Embryonic facial prominence (tissue), 1 donor: ENCODE results near the gene ZNF280C.
"Not testable (repeated sequence)": the region's sequence is repeated elsewhere in the genome, so short reads cannot be mapped to it uniquely, and the experiment has no call there.

Experiments used
- DNase-seq: peaks from one replicate; pipeline ENCODE4 v3.0.0-alpha.2; 2016; ENCODE audit errors: extremely low spot score

Gene ZNF280C, protein sequence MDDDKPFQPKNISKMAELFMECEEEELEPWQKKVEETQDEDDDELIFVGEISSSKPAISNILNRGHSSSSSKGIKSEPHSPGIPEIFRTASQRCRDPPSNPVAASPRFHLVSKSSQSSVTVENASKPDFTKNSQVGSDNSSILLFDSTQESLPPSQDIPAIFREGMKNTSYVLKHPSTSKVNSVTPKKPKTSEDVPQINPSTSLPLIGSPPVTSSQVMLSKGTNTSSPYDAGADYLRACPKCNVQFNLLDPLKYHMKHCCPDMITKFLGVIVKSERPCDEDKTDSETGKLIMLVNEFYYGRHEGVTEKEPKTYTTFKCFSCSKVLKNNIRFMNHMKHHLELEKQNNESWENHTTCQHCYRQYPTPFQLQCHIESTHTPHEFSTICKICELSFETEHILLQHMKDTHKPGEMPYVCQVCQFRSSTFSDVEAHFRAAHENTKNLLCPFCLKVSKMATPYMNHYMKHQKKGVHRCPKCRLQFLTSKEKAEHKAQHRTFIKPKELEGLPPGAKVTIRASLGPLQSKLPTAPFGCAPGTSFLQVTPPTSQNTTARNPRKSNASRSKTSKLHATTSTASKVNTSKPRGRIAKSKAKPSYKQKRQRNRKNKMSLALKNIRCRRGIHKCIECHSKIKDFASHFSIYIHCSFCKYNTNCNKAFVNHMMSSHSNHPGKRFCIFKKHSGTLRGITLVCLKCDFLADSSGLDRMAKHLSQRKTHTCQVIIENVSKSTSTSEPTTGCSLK

DNA sequence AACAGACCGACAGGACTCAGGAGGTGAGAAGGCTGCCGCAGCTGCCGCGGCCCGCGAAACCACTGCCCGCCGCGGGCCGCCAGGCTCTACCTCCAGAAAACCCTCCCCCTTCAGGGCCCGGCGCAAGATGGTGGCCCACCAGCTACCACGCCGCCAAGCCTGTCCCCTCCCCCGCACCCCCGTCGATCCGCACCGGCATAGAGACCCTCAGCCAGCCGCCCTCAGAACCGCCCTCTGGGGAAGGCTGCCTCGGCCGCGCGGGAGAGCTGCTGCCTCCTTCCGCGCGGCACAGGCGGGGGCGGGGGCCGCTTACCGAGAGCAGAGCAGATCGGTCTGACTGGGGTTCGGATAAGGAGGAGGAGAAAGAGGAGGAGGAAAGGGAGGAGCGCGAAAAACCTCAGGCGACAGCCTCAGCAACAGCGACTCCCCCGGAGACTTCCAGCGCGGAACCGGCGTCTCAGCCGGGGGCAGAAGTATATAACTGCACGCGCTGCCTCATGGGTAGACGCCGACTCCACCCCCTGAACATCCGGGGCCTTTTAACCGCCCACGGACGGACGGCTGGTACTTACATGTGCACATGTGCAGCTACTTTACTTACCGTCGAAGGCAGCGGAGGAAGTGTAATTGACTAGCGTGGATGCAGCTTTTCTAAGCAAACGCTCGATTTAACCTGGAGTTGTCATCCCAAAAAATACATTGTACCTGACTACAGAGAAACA, at the start of gene ZNF280C:
TSS of gene ZNF280C (minus strand) at position 451 of the 722 bp plus-strand sequence. CDS start 8,450 bp downstream, outside the sequence.
- peak; percentile 77 for DNase-seq

DNA sequence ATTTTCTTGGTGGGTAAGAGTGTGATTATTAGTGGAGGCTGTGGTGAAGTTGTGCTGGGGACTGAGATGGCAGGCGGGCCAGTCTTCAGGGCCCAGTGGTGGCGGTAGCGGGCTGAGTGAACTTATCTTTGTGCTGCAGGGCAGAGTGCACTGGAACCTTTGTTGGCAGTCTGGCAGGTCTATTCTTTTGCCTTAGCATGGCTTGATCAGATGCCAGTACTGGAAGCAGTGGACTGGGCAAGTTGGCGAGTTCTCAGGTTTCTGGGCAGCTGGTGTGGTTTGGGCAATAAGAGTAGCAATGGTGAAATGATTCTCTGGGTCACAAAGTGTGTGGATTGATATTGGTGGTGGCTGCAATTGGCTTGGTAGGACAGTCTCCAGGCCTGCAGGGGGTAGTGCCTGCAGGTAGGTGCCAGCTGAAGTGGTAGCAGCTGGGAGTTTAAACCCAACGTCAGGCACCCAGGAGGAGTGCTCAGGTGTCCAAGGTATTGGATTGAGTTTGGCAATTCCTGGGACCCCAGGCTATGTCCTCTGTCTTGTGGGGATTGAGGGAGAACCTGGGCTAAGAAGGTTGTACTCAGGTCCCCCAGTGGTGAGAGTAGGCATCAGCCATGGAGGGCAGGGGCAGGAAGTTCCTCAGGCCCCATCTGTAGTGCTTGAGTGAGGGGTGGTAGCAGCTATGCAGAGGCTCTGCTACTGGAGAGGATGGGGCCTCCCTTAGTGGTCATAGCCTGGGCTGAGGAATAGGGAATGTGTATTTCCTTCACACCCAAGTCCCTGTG, 36.1 kb upstream of the ZNF280C start:
- no peak for DNase-seq

DNA sequence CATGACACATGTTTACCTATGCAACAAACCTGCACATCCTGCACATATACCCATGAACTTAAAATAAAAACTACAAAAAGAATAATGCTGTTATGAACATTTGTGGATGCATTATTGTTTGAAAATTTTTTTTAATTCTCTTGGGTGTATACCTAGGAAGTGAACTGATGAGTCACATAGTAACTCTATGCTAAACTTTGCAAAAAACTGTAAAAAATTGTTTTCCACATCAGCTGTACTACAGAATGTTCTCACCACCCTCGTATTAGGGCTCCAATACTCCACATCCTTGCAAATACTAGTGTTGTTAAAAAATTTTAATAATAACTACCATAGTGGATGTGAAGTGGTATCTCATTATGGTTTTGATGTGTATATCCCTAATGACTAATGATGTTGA, 33.3 kb upstream of the ZNF280C start:
- DNase-seq: no peak

DNA sequence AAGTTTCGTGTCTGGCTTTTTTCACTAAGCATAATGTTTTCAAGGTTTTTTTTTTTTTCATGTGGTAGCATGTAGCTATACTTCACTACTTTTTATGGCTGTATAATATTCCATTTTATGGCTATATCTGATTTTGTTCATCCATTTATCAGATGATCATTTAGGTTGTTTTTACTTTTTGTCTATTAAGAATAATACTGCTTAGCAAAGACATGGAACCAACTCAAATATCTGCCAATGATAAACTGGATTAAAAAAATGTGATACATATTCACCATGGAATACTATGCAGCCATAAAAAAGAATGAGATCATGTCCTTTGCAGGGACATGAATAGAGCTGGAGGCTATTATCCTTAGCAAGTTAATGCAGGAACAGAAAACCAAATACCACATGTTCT, 32.7 kb upstream of the ZNF280C start:
- no peak for DNase-seq

DNA sequence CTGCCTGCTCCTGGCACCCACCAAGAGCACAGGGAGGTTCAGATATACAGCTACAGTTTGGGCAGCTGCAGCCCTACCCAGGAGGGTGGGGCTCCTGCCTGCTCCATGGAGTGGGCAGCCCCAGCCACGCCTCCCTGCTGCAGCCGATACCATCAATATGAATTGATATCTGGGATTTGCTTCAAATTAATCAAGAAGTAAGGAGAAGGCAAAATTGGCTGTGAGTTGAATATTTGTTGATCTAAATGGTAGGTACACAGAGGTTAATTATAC, 31.2 kb upstream of the ZNF280C start:
- DNase-seq: no peak

DNA sequence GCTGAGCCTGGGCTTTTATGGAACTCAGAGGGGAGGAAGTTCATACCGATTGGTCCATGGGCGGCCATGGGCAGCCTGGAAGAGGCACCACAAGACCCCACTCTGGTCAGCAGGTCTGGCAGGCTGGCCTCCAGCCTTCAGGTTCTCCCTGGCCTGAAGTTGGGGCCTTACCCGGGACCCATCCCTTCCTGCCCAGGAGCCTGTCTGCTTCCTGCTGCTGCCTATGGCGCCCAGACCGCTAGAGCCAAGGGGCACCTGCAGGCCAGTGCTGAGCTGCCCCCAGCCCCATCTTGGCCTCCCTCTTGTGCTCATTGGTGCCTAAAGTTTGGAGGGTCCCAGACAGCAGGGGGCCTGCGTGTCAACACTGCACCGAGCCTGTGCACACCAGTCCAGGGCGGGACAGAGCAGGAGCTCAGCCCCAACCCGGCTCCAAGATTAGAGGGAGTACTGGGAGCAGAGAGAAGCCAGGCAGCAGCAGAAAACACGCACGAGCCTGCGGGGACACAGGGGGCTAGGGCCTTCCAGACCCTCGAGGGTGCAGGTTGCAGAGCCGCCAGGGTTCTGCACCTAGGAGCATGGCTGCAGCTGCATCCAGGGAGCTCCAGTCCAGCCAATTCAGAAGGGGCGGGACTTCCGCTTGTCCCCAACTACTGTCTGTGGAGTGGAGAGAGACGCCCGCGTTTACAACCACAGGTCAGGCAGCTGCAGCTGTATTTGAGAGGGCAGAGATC, 30.7 kb upstream of the ZNF280C start:
- DNase-seq: no peak

DNA sequence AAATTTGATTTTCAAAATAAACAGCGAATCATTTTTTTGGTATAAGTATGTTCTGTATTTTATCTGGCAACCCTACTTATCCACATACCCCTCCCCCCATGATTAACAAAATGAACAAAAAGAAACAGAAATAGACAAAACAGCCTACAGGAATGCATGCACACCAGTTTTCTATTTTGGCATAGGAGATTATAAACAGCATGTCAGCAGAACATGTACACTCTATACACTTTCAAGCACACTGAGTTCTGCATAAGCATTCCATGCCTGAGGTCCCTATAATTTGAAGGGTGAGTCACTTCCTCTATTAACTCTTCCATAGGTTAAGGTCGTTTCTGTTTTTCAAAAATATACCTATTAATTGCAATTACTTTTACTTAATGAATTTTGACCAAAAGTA, 28.0 kb upstream of the ZNF280C start:
- no peak for DNase-seq

DNA sequence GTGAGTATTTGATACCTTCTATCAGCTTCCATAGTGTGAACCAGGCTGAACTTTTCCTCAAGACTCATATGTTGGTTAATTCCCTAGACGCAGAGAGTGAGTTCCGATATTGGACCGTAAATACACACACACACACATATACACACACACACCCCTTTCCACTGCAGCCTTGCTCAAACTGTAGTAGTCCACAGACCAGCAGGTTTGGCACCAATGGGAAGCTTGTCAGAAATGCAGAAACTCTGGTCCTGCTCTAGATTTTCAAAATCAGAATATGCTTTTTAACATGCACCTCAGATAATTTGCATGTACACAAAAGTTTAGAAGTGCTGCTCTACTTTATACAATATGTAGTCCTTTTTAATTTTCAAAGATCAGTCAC, 27.6 kb upstream of the ZNF280C start:
- no peak for DNase-seq

DNA sequence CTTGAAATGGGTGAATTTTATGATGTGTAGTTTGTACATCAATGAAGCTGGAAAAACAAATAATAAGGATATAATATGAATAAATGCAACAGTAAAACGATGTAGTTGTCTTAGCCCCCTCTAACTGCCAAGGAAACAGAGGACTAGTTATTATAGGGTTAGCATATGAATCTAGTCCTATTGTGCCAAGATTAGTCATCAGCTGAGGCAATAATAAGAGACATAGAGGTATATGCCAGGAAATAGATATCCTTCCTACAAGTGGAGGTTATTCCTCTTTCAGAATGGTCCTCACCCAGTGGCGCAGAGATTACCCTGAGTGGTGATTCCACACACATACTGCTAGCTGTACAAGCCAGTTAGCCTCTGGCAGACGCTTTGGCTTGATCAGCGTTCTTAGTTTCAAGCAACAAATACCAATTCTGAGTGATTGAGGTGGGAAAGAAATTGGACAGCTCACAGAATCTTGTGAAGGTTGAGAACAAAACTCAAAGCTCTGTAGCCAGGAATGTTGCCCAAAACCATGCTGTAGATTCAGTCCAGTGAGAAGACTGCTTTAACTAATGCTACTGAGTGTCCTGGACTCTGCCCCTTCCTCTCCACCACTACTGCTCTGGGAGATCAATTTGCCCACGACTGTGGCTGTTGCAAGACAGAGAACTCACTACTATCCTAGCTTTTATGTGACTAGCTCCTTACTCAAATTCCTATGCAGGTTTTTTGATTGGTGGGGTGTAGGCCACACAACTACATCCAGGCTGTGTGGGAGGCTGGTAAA, 27.0 kb upstream of the ZNF280C start:
- no peak for DNase-seq

DNA sequence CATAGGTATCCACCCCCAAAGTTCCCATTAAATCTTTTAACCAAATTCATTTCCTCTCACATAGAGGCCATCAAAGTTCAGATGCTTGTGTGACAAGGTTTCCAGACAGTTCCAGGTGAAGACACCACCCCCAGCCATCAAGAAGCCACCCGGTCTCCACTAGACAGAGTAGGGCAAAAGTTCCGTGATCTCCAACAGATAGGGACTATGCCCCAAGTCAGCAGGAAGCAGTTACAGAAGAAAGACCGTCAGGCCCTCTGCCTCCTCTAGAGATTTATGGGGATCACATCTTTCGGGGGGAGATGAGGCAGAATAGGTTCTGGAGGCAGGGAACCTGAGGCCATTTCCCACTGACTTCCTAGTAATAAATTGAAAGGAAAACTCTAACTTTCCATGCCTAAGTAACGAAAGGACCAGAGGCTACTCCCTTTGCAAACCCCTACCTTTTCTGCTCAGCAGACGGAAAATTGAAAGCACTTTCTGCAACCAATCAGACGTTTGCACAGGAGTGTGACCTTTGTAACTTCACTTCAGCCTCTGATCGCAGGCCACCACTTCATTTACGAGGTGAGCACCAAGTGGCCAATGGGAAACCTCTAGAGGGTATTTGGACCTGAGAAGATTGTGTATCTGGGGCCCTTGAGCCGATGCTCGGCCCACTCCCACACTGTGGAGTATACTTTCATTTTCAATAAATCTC, 18.5 kb upstream of the ZNF280C start:
- DNase-seq: no peak

DNA sequence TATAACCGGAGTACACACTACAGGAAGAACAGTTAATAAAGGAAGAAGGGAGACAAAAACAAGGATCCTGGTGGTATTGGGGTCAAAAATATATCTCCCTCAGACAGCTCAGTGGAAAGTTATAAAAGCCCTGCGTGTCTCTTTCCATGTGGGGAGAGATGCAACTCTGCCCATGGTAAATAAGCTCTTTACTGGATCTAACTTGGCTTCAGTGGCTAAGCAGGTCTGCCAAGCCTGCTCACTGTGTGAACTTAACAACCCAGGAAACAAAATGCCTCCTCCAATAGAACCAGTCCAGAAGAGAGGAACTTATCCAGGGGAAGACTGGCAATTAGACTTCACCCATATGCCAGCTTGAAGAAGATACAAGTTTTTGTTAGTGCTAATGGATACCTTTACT, 17.0 kb upstream of the ZNF280C start:
- DNase-seq: no peak

DNA sequence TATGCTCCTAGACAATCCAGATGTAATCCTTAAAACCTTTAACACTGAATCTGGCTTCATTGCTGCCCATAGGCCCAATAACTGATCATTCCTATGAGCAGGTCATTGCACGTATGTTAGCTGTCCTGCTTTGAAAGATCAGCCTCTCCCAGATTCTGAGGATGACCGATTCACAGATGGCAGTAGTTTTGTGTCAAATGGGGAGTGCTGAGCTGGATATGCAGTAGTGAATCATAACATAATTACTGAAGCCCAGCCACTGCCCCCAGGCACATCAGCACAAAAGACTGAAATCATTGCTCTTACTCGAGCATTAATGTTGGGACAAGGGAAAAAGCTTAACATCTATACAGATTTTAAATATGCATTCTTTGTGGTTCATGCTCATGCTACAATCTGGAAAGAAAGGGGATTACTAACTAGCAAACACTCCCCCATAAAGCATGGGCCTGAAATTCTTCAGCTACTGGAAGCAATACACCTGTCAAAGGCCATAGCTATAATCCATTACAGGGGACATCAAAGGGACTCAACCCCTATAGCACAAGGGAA, 16.4 kb upstream of the ZNF280C start:
- no peak for DNase-seq

DNA sequence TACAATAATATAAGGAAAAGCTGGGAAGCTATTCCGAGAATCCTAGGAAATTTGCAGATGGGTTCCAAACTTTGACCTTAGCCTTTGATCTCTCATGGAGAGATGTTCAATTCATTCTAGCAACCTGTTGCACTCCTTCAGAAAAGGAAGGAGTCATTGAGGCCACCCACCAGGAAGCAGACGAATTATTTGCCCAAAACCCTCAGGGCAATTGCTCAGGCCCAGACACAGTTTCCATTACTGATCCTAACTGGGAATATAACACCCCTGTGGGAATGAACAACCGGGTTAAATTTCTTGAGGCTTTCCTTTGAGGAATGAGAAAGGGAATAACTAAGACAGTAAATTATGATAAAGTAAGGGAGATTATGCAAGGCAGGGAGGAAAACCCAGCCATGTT, 13.5 kb upstream of the ZNF280C start:
- no peak for DNase-seq

DNA sequence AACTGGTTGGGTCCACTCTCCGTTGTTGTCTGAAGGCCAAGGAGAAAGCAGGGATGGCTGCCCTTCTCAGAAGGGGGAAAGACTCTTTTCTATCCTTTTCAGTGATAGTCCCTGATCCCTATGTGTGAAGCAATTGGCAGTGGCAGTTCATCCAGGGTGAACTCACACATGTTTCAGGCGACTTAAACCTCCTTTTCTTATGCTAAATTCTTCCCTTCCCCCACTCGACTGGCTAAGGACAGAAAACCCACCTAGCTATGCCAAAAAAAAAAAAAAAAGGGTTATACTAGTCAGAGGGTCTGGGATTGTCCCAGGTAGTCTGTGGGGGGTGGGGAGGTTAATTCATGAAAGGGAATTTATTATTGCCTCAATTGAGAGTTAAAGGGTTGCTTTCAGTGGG, 12.2 kb upstream of the ZNF280C start:
- no peak for DNase-seq

DNA sequence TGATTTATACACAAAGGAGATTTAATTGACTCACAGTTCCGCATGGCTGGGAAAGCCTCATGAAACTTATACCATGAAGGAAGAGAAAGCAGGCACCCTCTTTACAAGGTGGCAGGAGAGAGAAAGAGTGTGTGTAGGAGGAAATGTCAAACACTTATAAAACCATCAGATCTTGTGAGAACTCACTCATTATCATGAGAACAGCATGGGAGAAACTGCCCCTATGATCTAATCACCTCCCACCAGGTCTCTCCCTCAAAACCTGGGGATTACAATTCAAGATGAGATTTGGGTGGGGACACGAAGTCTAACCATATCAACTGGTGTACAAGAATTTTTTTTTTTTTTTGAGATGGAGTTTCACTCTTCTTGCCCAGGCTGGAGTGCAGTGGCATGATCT, 3.6 kb upstream of the ZNF280C start:
- DNase-seq: not testable (repeated sequence)

DNA sequence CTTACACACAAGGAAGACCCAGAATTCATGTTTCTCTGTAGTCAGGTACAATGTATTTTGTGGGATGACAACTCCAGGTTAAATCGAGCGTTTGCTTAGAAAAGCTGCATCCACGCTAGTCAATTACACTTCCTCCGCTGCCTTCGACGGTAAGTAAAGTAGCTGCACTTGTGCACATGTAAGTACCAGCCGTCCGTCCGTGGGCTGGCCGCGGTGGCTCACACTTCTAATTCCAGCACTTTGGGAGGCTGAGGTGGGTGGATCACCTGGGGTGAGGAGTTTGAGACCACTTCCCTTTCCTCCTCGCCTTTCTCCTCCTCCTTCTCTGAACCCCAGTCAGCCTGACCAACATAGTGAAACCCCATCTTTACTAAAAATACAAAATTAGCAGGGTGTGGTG, 692 bp upstream of the ZNF280C start:
- not testable (repeated sequence) for DNase-seq

DNA sequence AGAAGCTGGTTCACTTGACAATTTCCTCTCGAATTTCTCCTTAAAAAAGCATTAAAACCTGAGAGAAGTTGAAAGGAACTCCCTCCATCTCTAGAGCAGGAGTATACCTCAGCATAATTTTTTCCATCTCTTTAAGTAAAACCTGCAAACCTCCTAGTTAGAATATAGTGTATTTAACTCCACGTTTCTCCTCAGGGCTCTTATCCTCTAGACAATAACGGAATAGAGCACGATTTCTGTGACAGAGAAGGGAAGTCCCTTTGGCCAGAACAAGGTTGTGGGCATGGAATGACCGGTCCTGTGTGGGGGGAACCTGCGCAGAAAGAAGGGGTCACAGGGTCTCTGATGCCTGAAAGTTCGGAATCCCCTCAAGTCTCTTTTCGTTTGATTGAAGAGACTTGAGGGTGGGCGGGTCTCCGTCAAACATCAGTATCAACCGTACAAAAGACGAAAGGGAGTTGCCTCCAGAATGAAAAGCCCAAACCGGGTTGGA, 697 bp downstream of the ZNF280C start:
- no peak for DNase-seq

DNA sequence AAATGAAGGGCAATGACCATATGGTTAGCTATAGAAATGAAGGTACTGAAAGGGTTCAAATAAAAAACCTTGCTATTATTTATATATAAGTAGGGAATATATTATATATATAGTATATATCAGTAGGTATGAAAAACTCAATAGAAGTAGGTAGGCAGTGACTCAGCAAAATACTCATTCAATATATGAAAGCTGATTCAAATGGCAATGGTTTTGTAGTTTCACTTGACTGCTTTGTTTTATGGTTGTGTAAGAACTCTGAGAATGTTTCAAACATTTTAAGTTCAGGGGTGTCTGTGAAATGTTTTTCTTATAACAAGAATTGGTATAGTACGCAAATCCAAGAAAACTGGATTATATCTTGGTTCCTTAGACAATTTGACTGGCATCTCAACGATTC, 4.1 kb downstream of the ZNF280C start:
- no peak for DNase-seq

DNA sequence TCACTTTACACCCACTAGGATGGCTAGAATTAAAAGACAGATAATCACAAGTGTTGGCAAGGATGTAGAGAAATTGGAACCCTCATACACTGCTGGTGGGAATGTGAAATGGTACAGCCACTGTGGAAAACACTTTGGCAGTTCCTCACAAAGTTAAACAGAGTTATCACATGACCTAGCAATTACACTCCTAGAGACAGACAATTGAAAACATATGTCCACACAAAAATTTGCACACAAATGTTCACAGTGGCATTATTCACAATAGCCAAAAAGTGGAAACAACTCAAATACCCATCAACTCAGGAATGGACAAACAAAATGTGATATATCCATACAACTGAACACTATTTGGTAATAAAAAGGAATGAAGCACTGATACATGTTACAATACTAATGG, 5.7 kb downstream of the ZNF280C start:
- DNase-seq: no peak

DNA sequence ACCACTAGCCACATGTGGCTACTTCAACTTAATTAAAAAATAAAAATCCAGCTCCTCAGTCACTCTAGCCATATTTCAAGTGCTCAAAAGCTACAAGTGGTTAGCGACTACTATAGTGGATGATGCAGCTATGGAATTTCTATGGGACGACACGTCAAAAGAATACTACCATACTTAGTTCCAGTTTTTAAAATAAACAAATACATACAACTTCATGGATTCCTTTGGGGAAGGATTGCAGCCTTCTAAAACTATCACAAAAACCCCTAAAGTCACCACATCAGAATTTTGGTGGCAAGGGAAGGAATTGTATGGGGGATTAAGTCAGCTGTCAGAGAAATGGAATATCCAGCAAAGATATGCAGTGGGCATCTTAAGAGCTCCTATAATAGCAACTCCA, 6.5 kb downstream of the ZNF280C start:
- DNase-seq: no peak
